ENCODE measurements around the gene MRPL18.
A peak's percentile ranks its signal among the peaks of the same experiment; 100 is the strongest.

MRPL18 gene

DNA sequence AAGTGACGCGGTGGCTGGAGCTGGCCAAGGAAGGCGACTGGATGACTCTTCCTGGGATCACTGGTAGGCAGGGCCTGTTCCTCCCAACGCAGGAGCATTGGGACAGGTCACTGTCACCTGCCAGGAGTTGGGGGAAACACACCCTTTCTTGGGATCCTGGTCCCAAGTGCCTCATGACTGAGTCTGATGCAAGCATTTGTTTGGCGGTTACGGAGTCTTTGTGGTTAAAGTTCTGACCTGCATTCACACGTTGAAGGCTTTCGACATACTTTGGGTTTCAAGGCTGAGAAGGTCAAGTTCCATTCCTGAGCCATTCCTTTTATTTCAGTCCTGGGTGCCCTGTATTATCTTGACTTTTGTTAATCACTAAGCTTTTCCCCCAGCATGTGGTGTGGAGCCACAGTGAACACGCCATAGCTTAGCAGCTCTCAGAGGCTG, 15.8 kb downstream of the MRPL18 start:
- TF ChIP-seq, protein P1, sequence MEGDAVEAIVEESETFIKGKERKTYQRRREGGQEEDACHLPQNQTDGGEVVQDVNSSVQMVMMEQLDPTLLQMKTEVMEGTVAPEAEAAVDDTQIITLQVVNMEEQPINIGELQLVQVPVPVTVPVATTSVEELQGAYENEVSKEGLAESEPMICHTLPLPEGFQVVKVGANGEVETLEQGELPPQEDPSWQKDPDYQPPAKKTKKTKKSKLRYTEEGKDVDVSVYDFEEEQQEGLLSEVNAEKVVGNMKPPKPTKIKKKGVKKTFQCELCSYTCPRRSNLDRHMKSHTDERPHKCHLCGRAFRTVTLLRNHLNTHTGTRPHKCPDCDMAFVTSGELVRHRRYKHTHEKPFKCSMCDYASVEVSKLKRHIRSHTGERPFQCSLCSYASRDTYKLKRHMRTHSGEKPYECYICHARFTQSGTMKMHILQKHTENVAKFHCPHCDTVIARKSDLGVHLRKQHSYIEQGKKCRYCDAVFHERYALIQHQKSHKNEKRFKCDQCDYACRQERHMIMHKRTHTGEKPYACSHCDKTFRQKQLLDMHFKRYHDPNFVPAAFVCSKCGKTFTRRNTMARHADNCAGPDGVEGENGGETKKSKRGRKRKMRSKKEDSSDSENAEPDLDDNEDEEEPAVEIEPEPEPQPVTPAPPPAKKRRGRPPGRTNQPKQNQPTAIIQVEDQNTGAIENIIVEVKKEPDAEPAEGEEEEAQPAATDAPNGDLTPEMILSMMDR (conservative IDR thresholded peaks at IDR 0.05) = no peak

DNA sequence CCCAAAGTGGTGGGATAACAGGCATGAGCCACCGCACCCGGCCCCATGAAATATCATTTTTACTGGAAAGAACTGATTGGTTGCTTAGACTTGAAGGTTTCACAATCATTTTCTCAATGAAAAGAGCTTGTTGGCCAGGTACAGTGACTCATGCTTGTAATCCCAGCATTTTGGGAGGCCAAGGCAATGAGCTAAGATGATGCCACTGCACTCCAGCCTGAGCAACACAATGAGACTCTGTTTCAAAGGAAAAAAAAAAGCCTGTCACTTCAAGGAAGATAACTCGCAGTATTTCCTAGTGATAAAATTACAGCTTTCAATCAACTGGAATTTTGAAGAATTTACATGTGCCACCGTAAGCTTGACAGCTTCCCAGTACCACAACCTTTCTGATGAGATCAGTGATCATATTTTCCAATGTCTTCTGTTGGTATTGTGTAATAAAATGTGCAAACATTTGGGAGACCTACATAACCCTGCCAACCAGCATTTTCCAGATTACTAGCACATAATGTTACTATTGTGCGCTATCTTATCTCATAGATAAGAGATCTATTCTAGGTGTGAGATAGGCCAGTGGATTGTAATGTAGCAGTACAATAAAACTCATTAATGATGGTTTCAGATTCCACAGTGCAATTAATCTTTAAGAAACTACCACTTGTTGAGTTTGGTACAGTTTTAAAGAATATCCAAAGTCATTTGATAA, 17.0 kb downstream of the MRPL18 start:
- TF ChIP-seq, protein P1 (conservative IDR thresholded peaks at IDR 0.05) = no peak
- H3K27ac ChIP-seq = peak overlapping the region; percentile 42

More for the DNA sequence above, 15.8 kb downstream of the MRPL18 start:
- no peak overlapping the region for H3K27ac ChIP-seq

DNA sequence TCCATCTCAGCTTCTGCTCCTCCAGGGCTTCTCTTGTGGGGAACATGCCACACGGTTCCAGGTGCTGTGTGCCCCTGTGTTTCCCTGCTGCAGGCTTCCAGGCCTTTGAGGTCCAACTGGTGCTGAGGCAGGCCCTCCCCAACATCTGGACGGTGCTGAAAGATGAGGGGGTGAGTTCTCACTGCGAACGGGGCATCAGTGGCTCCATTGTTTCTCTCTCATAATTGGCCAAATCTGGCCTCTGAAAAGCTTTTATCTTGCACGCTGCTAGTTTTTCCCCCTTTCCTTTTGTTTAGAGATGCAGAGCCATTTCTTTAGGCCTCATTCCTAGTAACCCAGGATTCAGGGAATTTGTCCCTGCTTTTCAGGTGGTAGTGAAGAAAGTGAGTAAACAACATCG, 18.4 kb downstream of the MRPL18 start:
- TF ChIP-seq, protein P1 (conservative IDR thresholded peaks at IDR 0.05) = no peak
- no peak overlapping the region for H3K27ac ChIP-seq

DNA sequence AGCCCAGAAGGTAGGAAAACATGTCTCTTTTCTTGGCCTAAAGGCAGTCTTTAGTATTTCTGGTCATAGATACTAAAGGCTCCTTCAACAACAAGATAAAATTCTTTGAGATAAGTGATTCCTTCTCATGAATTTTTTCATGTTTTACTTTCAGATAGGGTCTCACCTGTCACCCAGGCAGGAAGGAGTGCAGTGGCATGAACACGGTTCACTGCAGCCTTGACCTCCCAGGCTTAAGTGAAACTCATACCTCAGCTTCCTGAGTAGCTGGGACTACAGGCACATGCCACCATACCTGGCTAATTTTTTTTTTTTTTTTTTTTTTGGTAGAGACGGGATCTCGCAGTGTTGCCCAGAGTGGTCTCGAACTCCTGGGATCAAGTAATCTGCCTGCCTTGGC, 18.9 kb downstream of the MRPL18 start:
- TF ChIP-seq, protein P1 (conservative IDR thresholded peaks at IDR 0.05) = no peak
- H3K27ac ChIP-seq = no peak overlapping the region

DNA sequence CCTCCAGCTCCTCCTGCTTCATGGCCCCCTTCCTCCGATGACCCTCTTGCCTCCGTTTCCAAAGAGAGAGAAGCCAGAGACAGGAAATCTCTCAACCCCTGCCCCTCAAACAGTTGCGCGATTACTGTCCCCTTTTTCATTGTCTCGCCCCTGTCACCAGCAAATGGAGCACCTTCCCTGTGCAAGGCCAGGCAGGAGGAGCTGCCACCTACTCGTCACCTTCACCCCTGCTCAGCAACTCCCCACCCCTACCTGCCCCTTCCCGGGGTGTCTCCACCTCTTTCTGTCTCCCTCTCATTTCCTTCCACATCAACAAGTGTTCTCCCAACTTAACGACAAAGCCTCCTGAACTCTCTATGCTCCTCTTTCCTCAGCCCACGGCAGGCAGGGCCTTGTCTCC, 23.5 kb downstream of the MRPL18 start:
- H3K27ac ChIP-seq = no peak overlapping the region
- TF ChIP-seq, protein P1 (conservative IDR thresholded peaks at IDR 0.05) = no peak

DNA sequence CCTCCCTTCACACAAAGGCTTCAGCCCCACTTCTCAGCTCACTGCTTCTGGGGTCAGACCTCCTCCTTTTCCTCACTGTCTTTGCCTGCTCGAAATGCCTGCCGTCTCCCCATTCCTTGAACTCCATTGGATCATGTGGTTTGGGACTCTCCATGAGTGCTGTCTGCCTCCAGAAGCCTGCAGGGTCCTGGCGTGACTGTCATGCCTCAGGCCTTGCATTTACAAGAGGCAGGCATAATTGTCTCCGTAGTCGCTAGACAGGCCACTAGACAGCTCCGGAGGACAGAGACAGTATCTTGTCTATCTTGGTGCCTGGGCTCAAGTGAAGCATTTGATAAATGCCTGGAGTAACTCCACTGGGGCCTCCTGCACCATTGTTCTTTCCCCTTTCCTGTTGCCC, 25.1 kb downstream of the MRPL18 start:
- TF ChIP-seq, protein P1 (conservative IDR thresholded peaks at IDR 0.05) = no peak
- H3K27ac ChIP-seq = no peak overlapping the region

DNA sequence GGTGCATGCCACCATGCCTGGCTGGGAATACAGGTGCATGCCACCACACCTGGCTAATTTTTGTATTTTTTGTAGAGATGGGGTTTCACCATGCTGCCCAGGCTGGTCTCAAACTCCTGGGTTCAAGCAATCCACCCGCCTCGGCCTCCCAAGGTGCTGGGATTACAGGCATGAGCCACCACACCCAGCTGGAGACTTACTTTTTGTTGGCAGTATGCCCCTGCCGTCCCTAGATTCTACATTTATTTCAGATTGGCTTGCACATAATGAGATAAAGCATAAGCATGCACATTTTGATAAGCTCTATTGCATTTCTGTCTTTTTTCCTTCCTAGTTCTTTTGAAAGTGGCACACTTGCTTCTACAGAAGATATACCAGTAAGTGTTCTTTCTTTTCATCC, 26.5 kb downstream of the MRPL18 start:
- peak overlapping the region; percentile 79 for H3K27ac ChIP-seq

DNA sequence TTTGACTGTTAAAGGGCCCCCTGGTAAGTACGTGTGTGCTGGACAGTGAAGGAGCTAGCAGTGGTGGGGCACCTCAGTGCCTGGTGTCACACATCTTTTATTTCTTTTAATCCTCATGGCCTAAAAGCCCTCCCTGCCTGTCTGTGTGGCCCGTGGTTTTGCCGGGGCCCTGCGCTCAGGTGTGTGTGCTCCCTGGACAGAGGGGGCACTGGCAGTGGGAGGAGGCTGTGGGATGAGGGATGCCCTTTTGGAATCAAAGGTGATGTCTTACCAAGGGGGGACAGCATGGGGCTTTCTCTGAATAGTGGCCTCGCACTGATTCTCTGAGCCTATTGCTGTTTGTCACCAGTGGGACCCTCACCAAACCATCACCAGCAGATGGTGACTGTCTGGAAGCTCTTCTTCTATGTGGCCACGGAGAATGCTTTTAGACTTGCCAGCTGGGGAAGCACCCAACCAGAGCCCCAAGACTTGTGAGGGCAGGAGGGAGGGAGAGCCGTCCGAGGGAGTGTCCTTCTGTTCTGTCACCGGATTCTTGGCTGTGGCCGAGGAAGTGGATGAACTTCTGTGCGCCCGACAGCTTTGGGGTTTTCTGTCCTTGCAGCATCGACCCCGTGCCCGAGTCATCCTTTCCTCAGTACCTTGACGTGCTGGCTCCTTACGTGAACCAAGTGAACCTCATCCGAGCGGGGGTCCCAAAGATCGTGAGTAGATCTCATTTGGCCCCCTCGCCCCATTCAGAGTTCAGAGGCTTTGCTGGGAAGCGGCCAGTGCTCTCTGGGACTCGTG, 27.9 kb downstream of the MRPL18 start:
- peak overlapping the region; percentile 79; the same call in 1 of the 2 replicates for H3K27ac ChIP-seq
- TF ChIP-seq, protein P1 (conservative IDR thresholded peaks at IDR 0.05) = no peak
